ENCODE results near the gene PSPN. TPM values are rescaled to one million over a fixed set of nuclear protein-coding genes. Genes with fewer than 3 reads are reported as not detected.

PSPN gene
- total RNA-seq, 5 donors from 2014 or later (not counting 1 experiment from before 2014, with no cell fraction given): 1.7 to 4.1 (median 3.2) TPM

DNA sequence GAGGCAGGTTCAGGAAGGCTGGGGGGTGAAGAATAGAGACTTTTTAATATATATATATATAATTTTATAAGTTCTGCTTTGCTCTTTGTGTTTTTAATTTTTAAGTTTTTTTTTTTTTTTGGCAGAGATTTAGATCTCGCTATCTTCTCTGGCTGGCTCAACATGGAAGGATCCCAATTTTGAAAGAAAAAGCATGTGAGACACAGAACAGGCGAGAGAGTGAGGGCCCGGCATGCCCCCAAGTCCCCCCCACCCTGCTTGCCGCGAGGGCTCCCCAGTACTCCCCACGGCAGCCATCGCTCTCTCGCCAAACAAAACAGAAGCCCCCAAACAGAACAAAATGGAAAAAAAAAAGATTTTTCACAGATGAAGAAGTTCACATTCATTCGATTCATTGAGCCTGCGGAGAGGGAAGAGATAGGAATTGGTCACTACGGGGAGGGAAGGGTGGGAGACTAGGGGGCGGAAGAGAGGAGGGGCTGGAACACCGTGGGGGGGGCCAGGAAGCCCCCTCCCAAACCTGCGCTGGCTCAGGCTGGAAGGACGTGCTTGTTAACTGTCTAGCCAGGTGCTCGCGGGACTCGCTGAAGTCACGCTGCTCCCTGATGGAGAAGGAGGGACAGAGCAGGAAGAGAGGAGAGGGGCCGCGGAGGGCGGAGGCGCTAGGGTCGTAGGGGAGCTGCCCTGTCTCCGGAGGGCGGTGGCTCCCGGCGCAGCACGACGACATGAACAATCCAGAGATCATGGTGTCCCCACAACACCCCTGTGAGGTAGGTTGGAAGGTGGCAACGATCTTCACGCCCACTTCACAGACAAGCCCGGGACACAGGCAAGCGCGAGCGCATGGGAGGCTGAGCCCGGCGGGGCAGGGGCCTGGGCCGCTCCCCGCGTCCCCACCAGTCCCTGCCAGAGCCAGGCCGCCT lies 38.2 kb upstream of the PSPN start:
- Histone ChIP-seq H3K9me3 (no peaks in the 10 kb centered on the region), H3K4me1 (ENCODE audit: control insufficient read depth in 1 of 2, extremely low read depth in 1 of 2, insufficient read depth in 2 of 2, low read length in 2 of 2) (no peaks in the 10 kb centered on the region), H3K27me3 (replicated peaks in 1 of 2; ENCODE audit: control insufficient read depth in 2 of 2, extremely low read depth in 1 of 2, insufficient read depth in 2 of 2, low read length in 1 of 2) (no peaks in the 10 kb centered on the region), H3K36me3 (ENCODE audit: control insufficient read depth in 2 of 2, extremely low read depth in 1 of 2, insufficient read depth in 1 of 2, low read length in 1 of 2) (peaks cover 24 to 49% of the 10 kb centered on the region in 2 donors), H3K27ac (ENCODE audit: low read length) (no peak overlapping the region), H3K4me3 (ENCODE audit: control insufficient read depth in 1 of 2, extremely low read depth in 1 of 2, low read length in 1 of 2) (no peak overlapping the region)
- ATAC-seq (replicated peaks in 1 of 4) (no peak), DNase-seq (no peak)
- H3K9me3 Mint-ChIP-seq: no peaks in the 10 kb centered on the region
- no peaks in the 10 kb centered on the region for H3K4me1 Mint-ChIP-seq
- ChIA-PET CTCF (no interaction called here), POLR2A (no interaction called here)
- no peak overlapping the region for H3K27ac Mint-ChIP-seq
- no peaks in the 10 kb centered on the region for H3K27me3 Mint-ChIP-seq
- no peak overlapping the region for H3K4me3 Mint-ChIP-seq
- WGBS (ENCODE audit: insufficient coverage): 95% methylated on average over 32 of the region's 42 CpGs
- peaks cover 28% of the 10 kb centered on the region for H3K36me3 Mint-ChIP-seq

- no peaks in the 10 kb centered on the region for H3K27me3 ChIP-seq (replicated peaks in 1 of 2; ENCODE audit: control insufficient read depth in 2 of 2, extremely low read depth in 1 of 2, insufficient read depth in 2 of 2, low read length in 1 of 2)
- ChIA-PET CTCF (no interaction called here), POLR2A (no interaction called here)
- no peak overlapping the region for H3K27ac Mint-ChIP-seq
- H3K36me3 Mint-ChIP-seq: peaks cover 21% of the 10 kb centered on the region
- DNase-seq: no peak
- peaks cover 24 to 42% of the 10 kb centered on the region in 2 donors for H3K36me3 ChIP-seq (ENCODE audit: control insufficient read depth in 2 of 2, extremely low read depth in 1 of 2, insufficient read depth in 1 of 2, low read length in 1 of 2)
- no peaks in the 10 kb centered on the region for H3K27me3 Mint-ChIP-seq
- no peaks in the 10 kb centered on the region for H3K9me3 ChIP-seq
- no peak overlapping the region for H3K4me3 ChIP-seq (ENCODE audit: control insufficient read depth in 1 of 2, extremely low read depth in 1 of 2, low read length in 1 of 2)
- H3K27ac ChIP-seq (ENCODE audit: low read length): no peak overlapping the region
- H3K4me1 Mint-ChIP-seq: no peaks in the 10 kb centered on the region
- no peak overlapping the region for H3K4me3 Mint-ChIP-seq
- no CpG with 5 or more reads among the region's 10 CpGs for WGBS (ENCODE audit: insufficient coverage)
- H3K4me1 ChIP-seq (ENCODE audit: control insufficient read depth in 1 of 2, extremely low read depth in 1 of 2, insufficient read depth in 2 of 2, low read length in 2 of 2): no peaks in the 10 kb centered on the region
- no peaks in the 10 kb centered on the region for H3K9me3 Mint-ChIP-seq
- no peak for ATAC-seq (replicated peaks in 1 of 4)
These were observed 37.6 kb upstream of the PSPN start for GRCh38 chr19:6413291-6413690.

GRCh38 chr19:6412447-6413091 lies 36.8 kb upstream of the PSPN start:
- WGBS (ENCODE audit: insufficient coverage): 67% methylated on average over 6 of the region's 15 CpGs
- H3K4me1 Mint-ChIP-seq: no peaks in the 10 kb centered on the region
- Histone ChIP-seq H3K36me3 (ENCODE audit: control insufficient read depth in 2 of 2, extremely low read depth in 1 of 2, insufficient read depth in 1 of 2, low read length in 1 of 2) (peaks cover 20 to 35% of the 10 kb centered on the region in 2 donors), H3K9me3 (no peaks in the 10 kb centered on the region), H3K4me1 (ENCODE audit: control insufficient read depth in 1 of 2, extremely low read depth in 1 of 2, insufficient read depth in 2 of 2, low read length in 2 of 2) (no peaks in the 10 kb centered on the region), H3K4me3 (ENCODE audit: control insufficient read depth in 1 of 2, extremely low read depth in 1 of 2, low read length in 1 of 2) (no peak overlapping the region), H3K27me3 (replicated peaks in 1 of 2; ENCODE audit: control insufficient read depth in 2 of 2, extremely low read depth in 1 of 2, insufficient read depth in 2 of 2, low read length in 1 of 2) (no peaks in the 10 kb centered on the region), H3K27ac (ENCODE audit: low read length) (no peak overlapping the region)
- peaks cover 20% of the 10 kb centered on the region for H3K36me3 Mint-ChIP-seq
- no peak overlapping the region for H3K4me3 Mint-ChIP-seq
- no peaks in the 10 kb centered on the region for H3K9me3 Mint-ChIP-seq
- CTCF ChIA-PET: no interaction called here
- no peak overlapping the region for H3K27ac Mint-ChIP-seq
- DNase-seq: peak in 28 of 35 experiments; percentile 16 to 66 (median 39)
- peak; percentile 59 to 76 (median 74) for ATAC-seq (replicated peaks in 1 of 4)
- POLR2A ChIA-PET: no interaction called here
- H3K27me3 Mint-ChIP-seq: no peaks in the 10 kb centered on the region

- no peak overlapping the region for H3K4me3 Mint-ChIP-seq
- no peak overlapping the region for H3K4me3 ChIP-seq (ENCODE audit: control insufficient read depth in 1 of 2, extremely low read depth in 1 of 2, low read length in 1 of 2)
- 92% methylated on average over 11 of the region's 12 CpGs for WGBS (ENCODE audit: insufficient coverage)
- no peak for DNase-seq
- no peak overlapping the region for H3K27ac Mint-ChIP-seq
- peaks cover 15% of the 10 kb centered on the region for H3K36me3 Mint-ChIP-seq
- no peaks in the 10 kb centered on the region for H3K27me3 Mint-ChIP-seq
- no peaks in the 10 kb centered on the region for H3K27me3 ChIP-seq (replicated peaks in 1 of 2; ENCODE audit: control insufficient read depth in 2 of 2, extremely low read depth in 1 of 2, insufficient read depth in 2 of 2, low read length in 1 of 2)
- peak in 2 of 4 experiments; percentile 13 to 38 for ATAC-seq (replicated peaks in 1 of 4)
- H3K4me1 Mint-ChIP-seq: no peaks in the 10 kb centered on the region
- no peaks in the 10 kb centered on the region for H3K9me3 Mint-ChIP-seq
- no peaks in the 10 kb centered on the region for H3K9me3 ChIP-seq
- ChIA-PET CTCF (no interaction called here), POLR2A (no interaction called here)
- no peaks in the 10 kb centered on the region for H3K4me1 ChIP-seq (ENCODE audit: control insufficient read depth in 1 of 2, extremely low read depth in 1 of 2, insufficient read depth in 2 of 2, low read length in 2 of 2)
- H3K27ac ChIP-seq (ENCODE audit: low read length): no peak overlapping the region
- peaks cover 18 to 30% of the 10 kb centered on the region in 2 donors for H3K36me3 ChIP-seq (ENCODE audit: control insufficient read depth in 2 of 2, extremely low read depth in 1 of 2, insufficient read depth in 1 of 2, low read length in 1 of 2)
These were observed 36.3 kb upstream of the PSPN start for GRCh38 chr19:6412061-6412446.

DNA sequence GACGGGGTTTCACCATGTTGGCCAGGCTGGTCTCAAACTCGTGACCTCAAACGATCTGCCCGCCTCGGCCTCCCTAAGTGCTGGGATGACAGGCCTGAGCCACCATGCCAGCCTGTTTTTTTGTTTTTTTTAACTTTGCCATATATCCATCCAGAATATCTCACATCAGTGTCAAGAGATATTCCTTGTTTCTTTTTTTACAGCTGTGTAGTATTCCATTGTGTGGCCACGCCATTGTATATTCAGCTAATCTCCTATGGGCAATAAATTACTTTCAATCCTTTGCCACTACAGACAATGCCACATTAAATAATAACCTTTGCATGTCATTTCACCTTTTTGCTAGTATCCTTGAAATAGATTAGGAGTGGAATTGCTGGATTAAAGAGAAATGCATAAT lies 33.6 kb upstream of the PSPN start:
- Histone ChIP-seq H3K4me3 (ENCODE audit: control insufficient read depth in 1 of 2, extremely low read depth in 1 of 2, low read length in 1 of 2) (no peak overlapping the region), H3K27me3 (replicated peaks in 1 of 2; ENCODE audit: control insufficient read depth in 2 of 2, extremely low read depth in 1 of 2, insufficient read depth in 2 of 2, low read length in 1 of 2) (no peaks in the 10 kb centered on the region), H3K4me1 (ENCODE audit: control insufficient read depth in 1 of 2, extremely low read depth in 1 of 2, insufficient read depth in 2 of 2, low read length in 2 of 2) (no peaks in the 10 kb centered on the region), H3K27ac (ENCODE audit: low read length) (no peak overlapping the region), H3K36me3 (ENCODE audit: control insufficient read depth in 2 of 2, extremely low read depth in 1 of 2, insufficient read depth in 1 of 2, low read length in 1 of 2) (peaks cover 2 to 5% of the 10 kb centered on the region in 2 donors), H3K9me3 (no peaks in the 10 kb centered on the region)
- POLR2A ChIA-PET: no interaction called here
- Mint-ChIP-seq H3K9me3 (no peaks in the 10 kb centered on the region), H3K27ac (no peak overlapping the region), H3K27me3 (no peaks in the 10 kb centered on the region), H3K4me1 (no peaks in the 10 kb centered on the region), H3K4me3 (no peak overlapping the region), H3K36me3 (peaks cover 2% of the 10 kb centered on the region)
- ATAC-seq (replicated peaks in 1 of 4) (no peak), DNase-seq (no peak)
- 95% methylated on average over 4 of the region's 6 CpGs for WGBS (ENCODE audit: insufficient coverage)
- CTCF ChIA-PET: no interaction called here

DNA sequence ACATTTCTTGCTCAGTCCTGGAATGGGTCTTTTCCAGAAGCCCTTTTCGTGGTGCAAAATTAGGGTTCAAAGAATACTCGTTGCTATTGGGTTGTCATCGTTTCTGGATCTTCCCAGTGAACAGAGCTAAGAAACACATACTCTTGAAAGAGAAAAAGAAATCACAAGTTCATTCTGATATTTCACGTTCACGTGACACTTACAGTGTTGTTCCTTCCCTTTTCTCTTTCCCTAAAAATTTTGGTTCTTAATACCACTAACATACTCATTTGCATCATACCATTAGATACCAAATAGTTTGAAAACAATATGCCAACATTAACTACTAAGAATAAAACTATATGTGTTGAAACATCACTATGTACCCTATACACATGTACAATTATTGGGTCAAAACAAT lies 30.7 kb upstream of the PSPN start:
- no peak overlapping the region for H3K27ac Mint-ChIP-seq
- 93% methylated on average over 5 of the region's 5 CpGs for WGBS (ENCODE audit: insufficient coverage)
- ChIA-PET CTCF (no interaction called here), POLR2A (no interaction called here)
- no peaks in the 10 kb centered on the region for H3K4me1 Mint-ChIP-seq
- H3K27me3 Mint-ChIP-seq: no peaks in the 10 kb centered on the region
- Histone ChIP-seq H3K36me3 (ENCODE audit: control insufficient read depth in 2 of 2, extremely low read depth in 1 of 2, insufficient read depth in 1 of 2, low read length in 1 of 2) (no peaks in the 10 kb centered on the region), H3K27me3 (replicated peaks in 1 of 2; ENCODE audit: control insufficient read depth in 2 of 2, extremely low read depth in 1 of 2, insufficient read depth in 2 of 2, low read length in 1 of 2) (no peaks in the 10 kb centered on the region), H3K9me3 (no peaks in the 10 kb centered on the region), H3K27ac (ENCODE audit: low read length) (no peak overlapping the region), H3K4me1 (ENCODE audit: control insufficient read depth in 1 of 2, extremely low read depth in 1 of 2, insufficient read depth in 2 of 2, low read length in 2 of 2) (no peaks in the 10 kb centered on the region), H3K4me3 (ENCODE audit: control insufficient read depth in 1 of 2, extremely low read depth in 1 of 2, low read length in 1 of 2) (no peak overlapping the region)
- no peak for DNase-seq
- H3K9me3 Mint-ChIP-seq: no peaks in the 10 kb centered on the region
- no peaks in the 10 kb centered on the region for H3K36me3 Mint-ChIP-seq
- no peak overlapping the region for H3K4me3 Mint-ChIP-seq
- ATAC-seq (replicated peaks in 1 of 4): no peak

All from T-cell (primary cell).